ENCODE results near the gene TEKT2.

DNA sequence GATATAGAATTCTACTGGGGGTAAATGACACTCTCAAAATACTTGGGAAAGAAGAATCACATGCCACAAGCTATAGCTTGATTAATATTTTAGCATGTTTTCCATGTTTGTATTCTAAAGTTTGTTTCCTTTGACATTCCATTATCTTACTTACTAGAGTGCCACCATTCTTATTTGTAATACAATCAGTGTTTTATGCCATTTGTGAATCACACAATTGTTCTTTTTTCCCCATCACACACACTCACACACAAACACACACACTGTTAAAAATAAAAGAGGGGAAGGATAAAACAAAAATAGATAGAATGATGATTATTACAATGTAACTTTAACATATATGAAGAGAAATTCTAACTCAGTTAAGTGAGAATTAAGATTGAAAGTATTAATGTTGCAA, 16.0 kb upstream of the TEKT2 start:
- TF ChIP-seq, protein P1, sequence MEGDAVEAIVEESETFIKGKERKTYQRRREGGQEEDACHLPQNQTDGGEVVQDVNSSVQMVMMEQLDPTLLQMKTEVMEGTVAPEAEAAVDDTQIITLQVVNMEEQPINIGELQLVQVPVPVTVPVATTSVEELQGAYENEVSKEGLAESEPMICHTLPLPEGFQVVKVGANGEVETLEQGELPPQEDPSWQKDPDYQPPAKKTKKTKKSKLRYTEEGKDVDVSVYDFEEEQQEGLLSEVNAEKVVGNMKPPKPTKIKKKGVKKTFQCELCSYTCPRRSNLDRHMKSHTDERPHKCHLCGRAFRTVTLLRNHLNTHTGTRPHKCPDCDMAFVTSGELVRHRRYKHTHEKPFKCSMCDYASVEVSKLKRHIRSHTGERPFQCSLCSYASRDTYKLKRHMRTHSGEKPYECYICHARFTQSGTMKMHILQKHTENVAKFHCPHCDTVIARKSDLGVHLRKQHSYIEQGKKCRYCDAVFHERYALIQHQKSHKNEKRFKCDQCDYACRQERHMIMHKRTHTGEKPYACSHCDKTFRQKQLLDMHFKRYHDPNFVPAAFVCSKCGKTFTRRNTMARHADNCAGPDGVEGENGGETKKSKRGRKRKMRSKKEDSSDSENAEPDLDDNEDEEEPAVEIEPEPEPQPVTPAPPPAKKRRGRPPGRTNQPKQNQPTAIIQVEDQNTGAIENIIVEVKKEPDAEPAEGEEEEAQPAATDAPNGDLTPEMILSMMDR (IDR thresholded peaks at IDR 0.05) = no peak
- no peak for TF ChIP-seq EP300 (IDR thresholded peaks at IDR 0.05)
